HG03571 (cell line): Measurements from ENCODE around the gene RETREG1.

Experiments used
- ATAC-seq: cut with Tn5 transposase; IDR thresholded peaks from one replicate; pipeline ENCODE4 v1.9.1; 2021; ENCODE audit not compliant: unreplicated experiment

Gene RETREG1

DNA sequence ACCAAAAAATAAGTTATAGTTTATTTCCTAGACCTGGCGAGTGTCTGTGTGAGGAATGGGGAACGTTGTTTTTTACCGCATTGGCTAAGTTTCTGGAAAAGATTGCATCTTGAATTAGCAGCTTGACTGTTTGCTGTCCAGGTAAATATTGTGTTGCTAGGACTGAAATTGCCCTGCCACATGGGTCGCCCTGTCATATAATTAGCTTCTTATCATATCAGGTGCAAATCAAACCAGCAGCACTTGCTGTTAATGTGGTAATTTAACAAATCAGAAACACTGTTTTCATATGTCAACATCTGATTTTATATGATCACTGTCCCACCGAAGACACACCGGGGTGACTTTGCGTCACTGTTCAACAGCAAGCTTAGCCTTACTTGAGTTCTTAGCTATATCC lies 87.5 kb downstream of the RETREG1 start:
- ATAC-seq = no peak

DNA sequence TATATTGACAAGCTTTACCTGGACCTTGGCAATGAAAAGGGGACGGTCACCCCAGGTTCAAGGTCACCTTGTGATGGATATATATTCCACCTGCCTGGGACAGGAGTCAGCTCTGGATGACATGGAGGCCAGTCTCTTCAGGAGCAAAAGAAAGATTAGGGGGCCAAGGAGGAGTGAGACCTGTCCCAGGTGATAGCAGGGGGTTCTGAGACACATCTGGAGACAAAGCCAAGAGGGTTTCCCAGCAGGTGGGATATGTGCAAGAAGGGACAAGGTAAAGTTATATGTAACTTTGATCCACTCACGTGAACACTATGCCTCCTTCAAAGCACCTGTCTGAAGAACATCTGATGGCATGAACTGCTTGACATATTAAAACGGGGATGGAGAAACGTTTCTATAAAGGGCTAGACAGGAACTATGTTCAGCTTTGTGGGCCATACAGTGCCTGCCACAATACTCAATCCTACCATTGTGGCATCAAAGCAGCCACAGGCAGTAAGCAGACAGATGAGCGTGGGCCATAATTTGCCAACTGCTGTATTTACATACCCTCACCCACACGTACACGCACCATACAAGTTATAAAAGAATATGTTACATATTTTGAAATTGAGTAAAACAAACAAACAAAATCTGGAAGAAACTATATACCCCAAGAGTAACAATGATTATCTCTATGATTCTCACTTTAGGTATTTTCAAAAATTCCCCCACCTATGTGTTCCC lies 88.3 kb downstream of the RETREG1 start:
- ATAC-seq = no peak

- no peak for ATAC-seq
Measured at GRCh38 chr5:16525651-16526050, 91.1 kb downstream of the RETREG1 start.

- ATAC-seq = no peak
Measured at GRCh38 chr5:16524286-16524685, 92.5 kb downstream of the RETREG1 start.

DNA sequence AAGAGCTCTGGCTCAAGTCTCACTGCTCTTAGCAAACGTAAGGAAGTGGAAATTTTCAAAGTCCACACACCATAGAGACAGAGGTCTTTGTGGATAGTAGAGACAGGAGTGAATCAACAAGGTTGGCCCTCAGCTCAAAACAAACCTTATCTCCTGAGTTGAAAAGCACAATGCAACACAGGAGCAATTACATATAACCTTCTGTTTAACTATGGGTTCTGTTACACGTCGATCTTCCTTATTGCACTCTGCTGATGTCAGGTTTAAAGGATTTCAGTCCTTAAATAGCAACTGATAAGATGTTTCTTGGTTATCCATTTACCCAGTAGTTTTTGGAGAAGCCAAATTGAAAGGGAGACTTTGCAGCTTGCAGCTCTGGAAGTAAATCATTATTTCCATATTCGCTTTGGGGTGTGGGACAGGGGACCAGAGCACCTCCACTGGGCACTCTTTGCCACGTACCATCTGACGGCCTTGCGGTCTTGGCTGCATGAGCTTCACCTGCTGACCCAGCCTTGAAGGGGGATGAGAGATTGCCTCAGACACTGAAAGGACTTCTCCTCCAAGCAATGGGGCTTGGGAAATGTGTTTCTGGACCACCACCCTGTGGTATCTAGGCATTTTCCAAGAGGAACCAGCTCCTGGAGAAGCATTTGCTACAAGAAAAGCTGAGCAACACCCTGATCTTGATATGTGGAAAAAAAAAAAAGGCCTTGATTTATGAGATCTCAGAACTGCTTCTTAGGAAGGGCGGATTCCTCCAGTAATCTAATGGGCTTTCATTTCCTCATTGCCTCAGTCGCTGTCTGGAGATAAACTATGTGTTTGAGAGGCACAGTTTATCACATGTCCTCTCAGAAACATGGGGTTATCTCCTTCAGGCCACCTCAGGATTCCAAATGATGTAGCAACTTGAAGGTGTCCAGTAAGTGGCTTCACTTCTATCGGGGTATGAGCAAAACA lies 95.0 kb downstream of the RETREG1 start:
- no peak for ATAC-seq

- ATAC-seq = no peak
Measured at GRCh38 chr5:16520841-16521240, 96.0 kb downstream of the RETREG1 start.

GRCh38 chr5:16519435-16519834 lies 97.4 kb downstream of the RETREG1 start:
- ATAC-seq = no peak

DNA sequence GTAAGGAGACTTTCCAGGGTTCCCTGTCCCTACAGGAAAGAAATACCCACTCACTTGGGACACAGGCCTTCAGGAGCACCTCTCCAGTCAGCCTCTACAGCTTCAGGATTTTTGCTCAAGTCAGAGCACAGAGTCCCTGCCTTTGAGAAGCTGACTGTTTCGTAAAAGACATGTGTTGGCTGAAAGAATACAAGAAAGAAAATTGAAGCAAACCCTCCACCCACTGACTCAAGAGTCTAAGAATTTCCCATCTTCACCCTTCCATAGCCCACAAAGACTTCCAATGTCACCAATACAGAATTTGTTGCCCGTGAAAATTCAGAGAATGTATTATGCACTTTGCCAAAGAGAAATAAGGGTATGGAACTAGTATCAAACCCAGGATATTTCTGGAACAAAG lies 98.2 kb downstream of the RETREG1 start:
- no peak for ATAC-seq

DNA sequence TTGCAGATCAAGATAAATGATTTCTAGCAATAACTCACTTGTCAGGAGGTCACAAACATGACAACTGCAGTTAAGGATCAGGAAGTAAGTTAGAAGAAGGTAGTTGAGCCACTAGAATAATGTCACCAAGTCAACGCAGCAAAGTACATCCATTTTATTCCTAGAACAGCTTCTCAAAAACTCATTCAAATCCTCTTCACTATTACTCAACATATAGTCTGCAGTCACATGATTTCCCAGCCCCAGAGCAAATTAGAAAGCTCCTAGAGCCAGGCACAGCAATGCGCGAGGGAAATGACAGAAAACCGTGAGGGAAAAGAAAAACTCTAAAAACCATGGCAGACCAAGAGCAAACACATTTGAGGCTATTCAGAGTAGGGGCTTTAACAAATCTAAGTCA lies 101.3 kb downstream of the RETREG1 start:
- ATAC-seq = no peak

DNA sequence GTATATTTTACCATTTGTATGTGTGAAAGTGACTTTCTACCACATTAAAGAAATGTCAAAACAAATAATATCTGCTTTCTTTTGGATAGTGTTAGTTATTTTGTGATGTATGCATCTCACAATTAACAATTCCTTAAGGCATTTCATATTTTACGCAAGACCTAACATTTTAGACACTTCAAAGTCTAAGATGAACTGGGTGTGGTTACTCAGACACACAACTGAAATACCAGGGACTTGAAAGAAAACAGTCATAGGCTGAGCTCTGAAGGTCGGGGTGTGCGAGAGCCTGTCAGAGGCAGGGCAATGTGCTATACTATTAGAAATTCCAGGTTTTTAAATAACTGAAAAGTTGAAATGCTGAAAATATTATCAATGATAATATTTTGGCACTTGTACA lies 106.7 kb downstream of the RETREG1 start:
- ATAC-seq = no peak

DNA sequence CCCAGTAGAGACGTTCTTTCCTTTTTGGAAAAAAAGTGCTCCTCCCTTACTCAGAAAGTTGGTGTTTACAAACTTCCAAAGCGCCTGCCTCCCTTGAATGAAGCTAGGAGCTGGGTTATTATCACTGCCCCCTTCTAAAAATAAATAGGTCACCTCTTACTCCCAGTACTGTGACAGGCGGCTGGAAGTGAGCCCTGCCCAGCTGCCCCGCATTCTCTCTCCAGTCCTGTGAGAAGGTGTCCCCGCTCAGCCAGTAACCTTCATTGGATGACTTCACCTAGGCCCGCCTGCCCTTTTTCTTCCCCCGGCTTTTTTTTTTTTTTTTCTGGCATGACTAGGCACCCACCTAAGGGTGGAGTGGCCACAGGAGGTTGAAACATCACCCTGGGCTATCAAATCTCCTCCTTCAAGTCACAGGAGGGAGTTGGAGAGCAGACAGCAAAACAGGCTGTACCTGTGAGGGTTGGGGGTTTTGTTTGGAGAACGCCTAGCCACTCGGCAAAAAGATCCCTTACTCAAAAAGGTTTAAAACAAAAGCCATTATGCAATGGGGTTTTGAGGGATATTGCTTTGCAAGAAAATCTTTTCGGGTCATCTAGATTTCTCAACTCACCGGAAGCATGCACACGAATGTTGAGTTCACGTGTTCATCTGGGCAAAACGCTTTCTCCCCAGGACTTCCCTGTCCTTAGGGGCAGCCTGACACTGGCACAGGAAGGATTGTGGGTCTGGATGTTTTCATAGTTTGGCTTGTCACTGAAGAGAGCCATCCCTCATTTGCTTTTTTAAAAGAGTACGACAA lies 107.9 kb downstream of the RETREG1 start:
- no peak for ATAC-seq

- ATAC-seq = no peak
Measured at GRCh38 chr5:16507716-16508115, 109.1 kb downstream of the RETREG1 start.

DNA sequence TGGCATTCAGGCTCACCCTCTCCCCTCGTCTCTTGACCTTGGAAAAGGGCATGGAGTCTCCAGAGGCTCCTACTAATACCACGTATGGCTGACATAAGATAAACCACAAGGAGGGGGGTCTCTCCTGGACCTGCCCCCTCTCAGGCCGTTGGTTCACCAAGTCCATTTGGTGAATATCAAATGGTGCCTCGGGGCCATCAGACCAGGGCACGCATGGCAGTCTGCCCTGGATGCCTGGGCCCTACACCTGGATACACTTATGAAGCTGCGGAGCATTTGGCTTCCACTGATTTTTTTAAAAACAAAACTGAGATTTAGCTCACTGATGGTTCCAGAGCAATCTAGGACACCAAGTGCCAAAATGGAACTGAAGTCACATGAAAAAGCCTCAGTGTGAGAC lies 110.9 kb downstream of the RETREG1 start:
- no peak for ATAC-seq

DNA sequence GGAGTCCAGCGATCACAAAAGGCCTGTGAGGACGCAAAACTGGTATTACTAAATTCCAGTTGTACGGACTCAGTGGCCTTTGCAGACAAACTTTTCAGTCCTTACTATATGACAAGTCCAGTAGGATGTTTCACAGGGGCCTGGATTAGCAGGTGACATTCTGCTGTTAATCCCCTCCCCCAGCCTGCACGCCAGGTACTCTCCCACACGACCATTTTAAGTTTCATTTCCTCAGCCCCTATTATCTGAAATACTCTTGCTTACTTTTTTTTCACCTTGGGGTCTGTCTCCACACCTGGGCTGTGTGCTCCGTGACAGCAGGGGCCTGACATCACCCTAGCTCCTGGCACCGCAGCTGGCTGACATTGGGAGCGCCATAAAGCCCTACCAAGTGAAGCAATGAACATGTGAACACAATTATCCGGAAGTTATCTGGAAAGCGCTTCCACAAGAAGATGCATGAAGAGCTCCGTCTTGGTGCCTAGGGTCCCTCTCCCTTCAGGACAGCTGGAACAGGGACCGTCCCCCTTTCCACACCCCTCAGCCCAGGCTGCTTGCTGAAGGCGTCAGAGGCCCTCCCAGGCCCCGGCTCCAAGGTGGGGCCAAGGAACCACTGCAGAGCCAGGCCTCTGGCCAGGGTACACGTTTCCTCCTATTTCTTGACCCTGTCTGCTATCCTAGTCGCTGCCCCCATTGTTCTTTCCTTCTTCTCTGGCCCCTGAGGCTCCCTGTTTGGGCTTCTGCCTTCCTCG lies 111.5 kb downstream of the RETREG1 start:
- ATAC-seq = no peak

- ATAC-seq = no peak
Measured at GRCh38 chr5:16504571-16504970, 112.2 kb downstream of the RETREG1 start.

DNA sequence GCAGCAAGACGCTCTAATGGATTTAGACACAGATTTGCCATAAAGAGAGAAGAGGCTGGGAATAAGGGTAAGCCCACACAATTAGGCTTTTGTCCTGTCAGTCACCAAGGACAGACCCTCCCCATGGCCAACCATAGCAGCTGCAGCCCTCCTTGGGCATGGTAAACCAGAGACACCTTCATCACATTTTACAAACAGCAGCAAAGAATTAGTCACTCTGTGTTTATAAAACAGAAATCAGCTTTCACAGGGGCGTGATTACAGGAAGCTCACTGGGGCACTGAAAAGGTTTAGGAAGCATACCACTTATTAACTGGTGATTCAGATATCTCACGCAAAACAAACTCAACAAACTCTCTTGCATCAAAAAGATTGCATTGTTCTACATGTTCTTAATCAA lies 113.9 kb downstream of the RETREG1 start:
- ATAC-seq = no peak

GRCh38 chr5:16500024-16500423 lies 116.8 kb downstream of the RETREG1 start:
- ATAC-seq = no peak

- ATAC-seq = no peak
Measured at GRCh38 chr5:16497546-16497945, 119.3 kb downstream of the RETREG1 start.

- ATAC-seq = no peak
Measured at GRCh38 chr5:16493261-16493660, 123.5 kb downstream of the RETREG1 start.

DNA sequence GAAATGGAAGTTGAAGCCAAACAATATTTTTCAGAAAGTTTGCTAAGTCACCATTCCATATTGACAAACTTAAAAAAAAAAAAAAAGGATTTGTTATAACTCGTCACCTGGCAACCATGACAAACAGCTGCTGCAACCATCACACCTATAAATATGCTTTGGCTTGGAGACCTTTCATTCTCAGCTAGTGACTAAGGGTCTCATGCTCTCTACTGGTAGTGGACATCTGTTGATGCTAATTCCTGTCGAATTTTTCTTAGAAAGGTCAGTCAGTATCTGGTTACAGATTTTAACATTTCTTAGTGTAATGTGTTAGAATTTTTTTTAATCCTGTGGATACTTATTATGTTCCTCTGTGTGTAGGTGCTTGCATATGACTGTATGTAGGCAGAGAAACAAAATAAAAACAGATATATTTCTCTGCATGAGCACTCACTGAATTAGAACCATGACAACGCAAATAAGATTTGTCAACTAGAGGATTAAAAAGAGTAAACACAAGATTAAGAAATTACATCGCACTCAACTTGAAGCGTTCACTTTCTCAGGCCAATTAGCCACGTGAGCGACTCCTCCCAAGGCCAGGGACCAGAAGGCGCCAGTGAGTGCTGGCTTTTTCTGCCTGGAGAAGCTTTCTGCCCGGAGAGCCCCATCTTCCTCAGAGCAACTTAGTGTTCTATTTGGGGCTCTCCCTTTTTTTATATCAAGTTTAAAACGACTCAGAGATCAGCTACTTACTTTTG lies 124.2 kb downstream of the RETREG1 start:
- no peak for ATAC-seq
